CD4-positive, alpha-beta T cell treated with Interleukin-10 for 1 hour (primary cell): ENCODE results near the gene VPS54.
"Not testable (repeated sequence)": the region's sequence is repeated elsewhere in the genome, so short reads cannot be mapped to it uniquely, and the experiment has no call there.

Experiments
- DNase-seq: peaks from one replicate; pipeline ENCODE4 v3.0.0-alpha.2; 2020

The VPS54 gene

GRCh38 chr2:63863707-63864106 lies 155.5 kb downstream of the VPS54 start:
- no peak for DNase-seq

DNA sequence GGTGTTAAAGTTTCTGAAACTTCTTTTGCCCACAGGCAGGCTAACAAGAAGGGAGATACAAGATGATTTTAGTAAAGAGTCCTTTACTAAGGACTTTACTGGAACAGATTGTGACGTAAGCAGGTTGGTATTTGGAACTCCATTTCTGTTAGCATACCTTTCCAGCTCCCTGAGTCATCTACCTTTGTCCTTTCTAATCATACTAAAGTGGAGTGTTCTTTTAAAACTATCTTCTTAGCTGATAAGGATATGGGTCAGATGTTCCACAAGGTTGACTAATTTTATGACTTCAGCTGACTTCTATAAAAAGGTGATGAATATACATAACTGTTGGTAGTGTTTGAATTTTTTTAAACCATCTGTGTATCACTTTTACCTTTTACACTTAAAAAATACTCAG lies 156.4 kb downstream of the VPS54 start:
- no peak for DNase-seq

GRCh38 chr2:63861220-63861822 lies 157.9 kb downstream of the VPS54 start:
- DNase-seq = peak; percentile 77

GRCh38 chr2:63858291-63858690 lies 160.9 kb downstream of the VPS54 start:
- no peak for DNase-seq

- peak; percentile 81 for DNase-seq
Measured at GRCh38 chr2:63856303-63856603, 163.0 kb downstream of the VPS54 start.

DNA sequence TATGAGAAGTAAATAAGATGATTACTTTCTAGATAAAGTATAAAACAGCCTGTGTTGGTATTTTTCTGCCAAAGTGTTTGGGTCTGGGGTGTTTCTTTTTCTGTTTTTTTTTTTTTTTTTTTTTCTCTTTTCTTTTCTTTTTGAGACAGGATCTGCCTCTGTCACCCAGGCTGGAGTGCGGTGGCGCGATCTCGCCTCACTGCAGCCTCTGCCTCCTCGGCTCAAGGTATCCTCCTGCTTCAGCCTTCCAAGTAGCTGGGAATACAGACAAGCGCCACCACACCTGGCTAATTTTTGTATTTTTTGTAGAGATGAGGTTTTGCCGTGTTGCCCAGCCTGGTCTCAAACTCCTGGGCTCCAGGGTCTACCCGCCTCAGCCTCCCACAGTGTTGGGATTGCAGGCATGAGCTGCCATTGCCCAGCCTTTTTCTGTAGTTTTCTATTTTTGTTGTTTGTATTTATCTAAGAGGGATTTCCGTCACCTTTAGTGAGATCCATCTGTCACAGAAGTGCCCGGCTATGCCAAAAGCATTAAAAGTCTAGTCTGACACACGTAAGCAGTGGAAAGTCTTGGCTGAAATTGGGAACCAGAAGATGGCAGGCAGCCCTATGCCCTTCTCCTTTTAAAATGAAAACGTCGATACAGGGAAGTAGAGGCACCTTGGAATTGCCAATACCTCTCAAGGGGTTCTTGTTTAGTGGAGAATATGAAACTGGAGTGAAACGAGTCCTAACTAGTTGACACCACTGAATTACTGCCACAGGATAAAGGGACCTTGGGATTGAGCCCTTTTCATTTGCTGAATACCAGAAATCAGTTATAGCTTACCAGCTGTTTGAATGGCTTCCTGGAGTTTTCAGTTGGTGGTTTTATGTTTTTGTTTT lies 163.6 kb downstream of the VPS54 start:
- DNase-seq = peak; percentile 21

DNA sequence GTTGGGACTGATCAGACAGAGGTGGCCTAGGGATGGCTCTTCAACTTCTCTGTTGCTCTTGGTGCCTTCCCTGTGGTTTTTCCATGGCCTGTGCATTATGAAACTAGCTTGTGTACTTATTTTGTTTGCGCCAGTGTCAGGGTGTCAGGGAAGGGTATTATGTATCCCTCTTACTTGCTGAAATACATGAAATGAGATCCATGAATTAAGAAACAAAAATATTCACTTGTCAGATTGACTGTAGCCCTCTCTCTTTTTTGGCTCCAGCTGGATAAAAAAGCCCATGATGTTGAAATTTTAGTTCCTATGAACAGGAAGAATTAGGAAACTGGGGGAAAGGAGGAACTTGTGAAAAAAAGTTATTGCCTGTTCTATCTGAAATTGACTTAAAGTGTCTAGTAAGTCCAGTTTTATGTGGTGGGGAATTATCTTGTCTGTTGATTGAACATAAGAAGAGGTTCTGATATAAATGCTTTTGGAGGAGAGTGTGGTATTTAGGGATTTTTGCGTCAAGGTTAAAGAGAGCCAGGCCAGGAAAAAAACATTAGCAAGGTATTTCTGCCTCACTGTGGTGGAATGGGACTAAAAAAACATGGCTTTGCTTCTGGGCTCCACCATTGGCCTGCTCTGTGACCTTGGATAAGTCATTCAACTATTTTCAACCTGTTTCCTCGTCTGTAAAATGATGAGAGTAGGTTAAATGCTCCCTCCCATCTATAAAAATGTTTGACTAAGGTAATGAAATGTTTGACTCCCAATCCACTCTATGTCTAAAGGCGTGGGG lies 165.5 kb downstream of the VPS54 start:
- DNase-seq = no peak

DNA sequence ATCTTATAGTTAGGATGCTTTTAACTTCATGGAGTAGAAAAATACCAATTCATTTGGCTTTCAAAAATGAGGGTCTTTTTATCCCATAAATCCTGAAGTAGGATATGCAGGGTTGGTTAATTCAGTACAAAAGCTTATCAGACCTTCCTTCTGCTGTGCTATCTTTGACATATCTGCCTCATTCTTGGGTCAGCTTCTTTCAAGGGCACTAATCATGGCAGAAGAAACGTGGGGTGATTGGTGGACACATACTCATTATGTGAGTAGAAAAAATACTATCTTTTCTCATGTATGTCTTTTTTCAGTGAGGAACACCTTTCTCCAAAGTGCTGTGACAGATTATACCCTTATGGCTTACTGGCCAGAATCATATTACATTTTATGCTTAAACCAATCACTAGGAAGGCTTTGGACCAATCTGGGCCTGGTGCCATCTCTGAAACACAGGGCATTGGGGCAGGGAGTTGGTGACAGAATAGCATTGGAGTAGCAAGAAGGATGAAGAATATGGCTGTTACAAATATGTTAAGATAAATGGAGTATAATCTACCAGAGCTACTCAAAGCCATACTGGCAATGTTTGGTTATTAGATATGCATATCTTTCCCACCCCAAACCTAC lies 167.4 kb downstream of the VPS54 start:
- DNase-seq = no peak

- DNase-seq = peak; percentile 25
Measured at GRCh38 chr2:63850649-63851048, 168.6 kb downstream of the VPS54 start.

GRCh38 chr2:63850204-63850571 lies 169.0 kb downstream of the VPS54 start:
- DNase-seq = no peak

DNA sequence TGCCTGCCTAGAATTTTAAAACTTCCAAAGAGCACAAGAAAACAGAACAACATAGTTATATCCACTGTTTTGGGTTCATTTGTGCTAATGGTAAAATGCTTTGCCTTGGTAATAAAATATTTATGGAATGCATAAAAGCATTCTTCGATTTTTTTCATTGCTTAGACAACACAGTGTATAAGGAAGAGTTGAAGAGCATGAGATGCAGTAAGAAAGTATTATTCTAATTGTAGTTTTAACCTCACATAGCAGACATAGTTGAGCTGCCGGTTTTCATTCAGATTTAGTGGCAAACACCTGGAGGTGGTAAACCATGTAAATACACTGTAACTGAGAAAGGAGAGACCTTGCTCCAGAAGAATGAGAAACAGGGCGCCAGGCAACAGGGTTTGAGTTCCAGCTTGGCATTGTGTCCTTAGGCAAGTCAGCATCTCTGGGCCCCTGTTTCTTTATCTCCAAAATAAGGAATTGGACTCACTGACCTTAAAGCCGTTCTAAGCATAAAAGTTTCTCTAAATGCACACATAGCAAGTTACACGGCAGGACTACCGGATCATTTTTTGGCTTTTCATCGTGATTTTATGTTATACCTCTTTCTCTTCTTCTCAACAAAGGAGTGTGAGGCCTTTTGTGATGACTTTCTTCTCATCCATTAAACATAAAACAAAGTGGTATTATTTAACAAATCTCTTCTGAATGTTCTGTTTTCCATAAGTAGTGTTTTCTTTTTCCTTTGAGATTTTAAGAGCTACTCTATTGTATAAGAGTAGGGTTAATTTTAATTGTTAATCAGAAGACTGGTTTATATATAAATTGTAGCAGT lies 169.6 kb downstream of the VPS54 start:
- DNase-seq = no peak

- not testable (repeated sequence) for DNase-seq
Measured at GRCh38 chr2:63847571-63847970, 171.7 kb downstream of the VPS54 start.

- no peak for DNase-seq
Measured at GRCh38 chr2:63846487-63846886, 172.7 kb downstream of the VPS54 start.

DNA sequence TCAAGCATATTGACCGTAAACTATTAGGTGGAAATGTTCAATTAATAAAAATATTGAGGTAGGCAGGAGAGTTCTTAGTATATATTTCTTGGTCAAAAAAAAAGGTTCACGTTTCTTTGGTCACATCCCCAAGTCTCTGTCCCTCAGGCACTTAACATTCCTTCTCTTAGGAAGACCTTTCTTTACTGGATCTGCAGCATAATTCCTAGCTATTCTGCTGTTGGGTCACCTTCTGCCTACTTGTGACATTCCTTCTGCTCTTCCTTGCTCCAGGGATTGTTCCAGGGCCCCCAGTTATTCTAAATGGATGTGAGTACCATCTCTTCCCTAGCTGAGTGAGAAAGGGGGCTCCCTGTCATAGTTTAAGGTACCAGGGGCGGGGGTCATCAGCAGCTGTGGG lies 173.4 kb downstream of the VPS54 start:
- DNase-seq = no peak

GRCh38 chr2:63844616-63845015 lies 174.6 kb downstream of the VPS54 start:
- DNase-seq = no peak

GRCh38 chr2:63843791-63844190 lies 175.4 kb downstream of the VPS54 start:
- no peak for DNase-seq

- DNase-seq = no peak
Measured at GRCh38 chr2:63843093-63843492, 176.1 kb downstream of the VPS54 start.

DNA sequence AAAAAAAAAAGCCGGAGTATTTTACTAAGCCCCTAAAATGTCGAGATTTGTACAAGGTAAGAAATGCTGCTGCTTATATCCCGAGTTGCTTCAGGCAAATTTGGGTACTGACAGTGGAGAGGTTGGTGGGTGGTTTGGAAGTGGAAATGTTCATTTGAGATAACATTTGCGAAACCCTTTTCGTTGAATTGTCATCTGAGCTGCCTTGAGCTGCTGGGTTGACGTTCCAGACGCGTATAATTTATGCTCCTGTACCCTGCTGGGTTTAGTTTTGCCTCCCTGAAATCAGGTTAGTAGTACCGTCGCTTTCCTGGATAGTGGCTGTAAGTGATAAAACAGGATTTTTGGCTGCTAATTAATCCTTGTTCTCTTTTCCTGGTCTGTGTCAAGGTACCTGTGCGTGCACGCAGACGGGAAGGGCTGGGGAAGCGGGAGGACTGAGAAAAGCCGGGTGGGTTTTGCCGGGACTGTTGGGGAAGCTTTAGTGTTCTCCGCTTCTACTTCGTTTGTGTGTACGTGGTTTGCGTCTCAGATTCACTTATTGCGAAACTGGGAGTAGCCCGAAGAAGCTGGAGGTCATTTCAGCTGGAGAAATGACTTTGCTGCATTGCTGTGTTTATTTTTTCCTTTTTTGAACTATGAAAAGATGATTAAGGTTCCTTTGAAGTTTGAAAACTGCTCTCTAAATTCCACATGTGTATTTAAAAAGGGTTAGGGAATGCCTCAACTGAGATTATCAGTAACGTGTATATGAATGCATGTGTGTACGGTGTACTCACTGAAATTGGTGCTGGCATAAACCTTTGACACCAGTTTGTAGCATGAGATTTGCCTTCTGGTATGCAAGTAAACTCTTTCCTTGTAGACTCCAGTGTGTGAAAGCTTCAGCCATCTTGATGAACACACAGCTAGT lies 176.8 kb downstream of the VPS54 start:
- DNase-seq = peak; percentile 23
